CD4-positive, alpha-beta T cell treated with Interleukin-17A for 4 hours (primary cell): Measurements from ENCODE around the gene CADM1.

ENCODE experiments used
- DNase-seq: peaks from one replicate; pipeline ENCODE4 v3.0.0-alpha.2; 2020; ENCODE audit warnings: mixed read lengths

The CADM1 gene

GRCh38 chr11:115167456-115167855 lies 336.8 kb downstream of the CADM1 start:
- DNase-seq: no peak

DNA sequence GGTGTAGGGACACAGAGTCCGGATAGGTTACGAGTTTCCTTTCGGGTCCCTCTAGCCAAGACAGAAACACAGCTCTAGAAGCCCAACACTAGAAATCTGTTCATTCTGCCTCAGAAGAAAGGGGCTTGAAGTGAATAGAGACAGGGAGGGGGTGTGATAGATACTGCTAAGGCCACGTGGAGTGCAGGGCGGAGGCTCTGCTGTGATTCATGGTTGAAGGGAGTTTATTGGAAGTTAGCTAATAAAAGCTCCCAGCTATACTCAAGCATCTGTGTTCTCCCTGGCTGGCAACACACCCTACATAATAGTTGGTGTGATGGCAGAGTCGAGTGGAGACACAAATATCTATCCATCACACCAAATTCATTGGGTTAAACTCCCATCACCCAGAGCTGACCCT lies 337.4 kb downstream of the CADM1 start:
- no peak for DNase-seq

- no peak for DNase-seq
These were observed 339.4 kb downstream of the CADM1 start for GRCh38 chr11:115164774-115165173.

DNA sequence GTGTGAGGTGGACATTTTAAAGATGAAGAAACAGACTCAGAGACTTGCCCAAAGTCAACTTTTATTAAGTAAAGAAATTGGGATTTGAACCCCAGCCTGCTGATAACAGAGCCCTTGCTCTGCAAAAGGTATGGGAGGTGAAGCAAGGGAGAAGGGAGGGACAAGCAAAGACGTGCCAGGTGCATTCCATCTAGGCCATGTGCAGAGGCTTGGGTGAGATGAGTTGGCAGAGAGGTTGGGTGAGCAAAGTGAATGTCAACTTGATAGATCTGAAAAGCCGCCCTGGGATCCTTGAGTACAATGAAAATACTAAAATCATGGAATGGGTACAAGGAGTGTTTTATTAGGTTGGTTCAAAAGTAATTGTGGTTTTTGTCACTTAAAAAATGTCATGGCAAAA lies 341.3 kb downstream of the CADM1 start:
- no peak for DNase-seq

DNA sequence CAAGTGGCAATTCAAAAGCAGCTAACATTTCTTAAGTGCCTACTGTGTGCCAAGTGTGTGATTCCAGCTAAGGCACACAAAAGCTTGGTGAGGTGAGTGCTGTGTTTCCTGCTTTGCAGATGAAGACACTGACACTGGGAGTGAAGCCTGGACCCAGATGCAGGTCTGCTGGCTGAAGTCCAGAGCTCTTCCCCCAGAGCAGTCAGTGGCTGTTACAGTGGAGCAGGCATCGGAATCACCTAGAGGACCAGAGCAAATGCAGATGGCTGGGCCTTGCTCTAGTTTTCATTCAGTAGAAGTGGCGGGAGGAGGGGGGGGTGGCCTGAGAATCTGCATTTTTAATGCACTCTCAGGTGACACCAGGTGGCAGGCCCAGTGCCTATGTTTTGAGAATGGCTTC lies 342.3 kb downstream of the CADM1 start:
- DNase-seq: no peak

GRCh38 chr11:115159207-115159606 lies 345.0 kb downstream of the CADM1 start:
- no peak for DNase-seq

DNA sequence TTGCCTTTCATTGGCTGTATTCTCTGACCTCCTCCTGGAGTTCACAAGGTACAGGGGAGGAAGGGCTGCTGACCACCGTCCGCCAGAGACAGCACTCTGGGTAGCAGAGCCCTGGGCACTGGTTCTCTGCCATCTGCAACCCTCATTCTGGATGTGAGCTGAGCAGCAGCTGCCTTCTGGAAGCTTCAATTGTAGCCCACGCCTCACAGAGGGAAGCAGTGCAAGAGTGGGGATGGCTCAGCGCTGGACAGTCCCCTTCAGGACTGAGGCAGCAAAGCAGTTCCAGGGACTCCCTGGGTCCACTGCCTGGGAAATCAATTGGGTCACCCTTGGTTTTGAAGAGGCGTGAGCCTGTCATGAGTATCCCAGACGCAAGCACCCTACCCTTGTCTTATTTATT lies 346.2 kb downstream of the CADM1 start:
- no peak for DNase-seq

GRCh38 chr11:115157247-115157646 lies 347.0 kb downstream of the CADM1 start:
- DNase-seq: no peak

GRCh38 chr11:115155978-115156377 lies 348.2 kb downstream of the CADM1 start:
- DNase-seq: no peak

DNA sequence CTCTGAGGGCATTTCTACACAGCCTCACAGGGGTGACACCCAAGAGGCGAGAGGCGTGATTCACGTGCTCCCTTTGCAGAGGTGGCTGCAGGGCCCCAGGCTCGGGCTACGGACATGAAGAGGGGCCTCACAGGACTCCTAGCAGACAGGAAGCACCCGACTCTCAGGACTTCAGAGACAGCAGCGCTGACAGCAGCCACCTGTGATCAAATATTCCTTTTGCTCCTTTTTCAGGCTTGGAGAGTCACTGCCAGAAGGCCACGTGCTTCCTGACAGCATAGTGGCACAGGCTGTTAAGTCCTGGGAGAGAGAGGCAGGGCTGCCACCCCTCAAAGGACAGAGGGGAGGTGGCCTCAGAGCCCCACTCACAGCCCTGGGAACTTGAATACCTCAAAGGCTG lies 348.9 kb downstream of the CADM1 start:
- DNase-seq: no peak

GRCh38 chr11:115154355-115154736 lies 349.9 kb downstream of the CADM1 start:
- no peak for DNase-seq

DNA sequence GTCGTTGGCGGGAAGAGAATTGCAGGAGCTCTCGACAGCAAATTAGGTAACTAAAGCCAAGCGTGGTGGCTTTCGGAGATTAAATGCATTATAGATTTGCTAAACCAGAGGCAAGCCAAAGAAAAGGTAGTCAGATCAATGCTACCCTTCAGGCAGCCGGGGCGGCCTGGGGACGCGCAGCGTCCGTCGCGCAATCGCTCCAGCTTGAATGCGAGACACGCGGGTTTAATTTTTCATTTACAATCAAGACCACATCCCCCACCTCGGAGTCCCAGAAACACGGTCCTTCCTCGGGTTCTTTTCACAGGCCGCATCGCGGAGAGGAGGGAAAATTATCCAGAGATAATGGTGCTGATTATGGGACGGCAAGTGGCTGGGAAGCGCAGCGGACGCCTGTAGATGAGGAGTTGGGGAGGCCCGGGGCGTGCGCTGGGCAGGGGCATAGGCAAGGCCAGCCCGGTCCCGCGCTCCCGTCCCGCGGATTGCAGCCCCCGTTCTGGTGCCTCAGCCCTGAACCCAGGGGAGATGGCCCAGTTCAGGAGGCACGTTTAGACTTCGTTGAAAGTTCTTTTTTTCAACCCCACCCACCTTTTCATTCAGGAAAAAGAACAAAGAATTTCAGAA lies 350.4 kb downstream of the CADM1 start:
- DNase-seq: no peak

- DNase-seq: no peak
These were observed 351.1 kb downstream of the CADM1 start for GRCh38 chr11:115153135-115153534.

DNA sequence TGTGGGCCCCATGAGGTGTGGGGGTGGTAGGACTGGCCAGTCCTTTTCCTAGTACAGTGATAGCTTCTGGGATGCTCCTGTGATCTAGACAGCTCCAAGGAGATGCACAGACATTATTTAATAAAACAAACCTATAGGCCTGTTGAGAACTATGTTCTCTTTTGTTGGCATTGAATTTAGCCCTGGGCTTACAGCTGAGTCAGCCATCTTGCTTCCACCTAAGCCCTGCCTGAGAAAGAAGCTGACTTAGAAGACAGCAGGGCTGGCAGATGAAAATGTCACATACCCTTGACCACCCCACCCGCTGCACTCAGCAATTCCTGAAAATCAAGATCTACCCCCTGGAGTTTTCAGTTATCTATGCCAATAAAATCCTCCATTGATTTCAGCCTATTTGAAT lies 353.2 kb downstream of the CADM1 start:
- no peak for DNase-seq

DNA sequence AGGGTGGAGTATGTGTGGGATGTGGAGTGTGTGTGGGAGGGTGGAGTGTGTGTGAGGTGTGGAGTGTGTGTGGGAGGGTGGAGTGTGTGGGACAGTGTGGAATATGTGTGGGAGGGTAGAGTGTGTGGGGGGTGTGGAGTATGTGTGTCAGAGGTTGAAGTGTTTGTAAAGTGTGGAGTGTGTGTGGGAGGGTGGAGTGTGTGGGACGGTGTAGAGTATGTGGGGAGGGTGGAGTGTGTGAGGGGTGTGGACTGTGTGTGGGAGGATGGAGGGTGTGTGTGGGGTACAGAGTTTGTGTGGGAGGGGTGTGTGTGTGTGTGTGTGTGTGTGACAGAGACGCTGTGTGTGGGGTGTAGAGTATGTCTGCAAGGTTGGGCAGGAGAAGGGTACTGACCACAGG lies 355.5 kb downstream of the CADM1 start:
- no peak for DNase-seq

DNA sequence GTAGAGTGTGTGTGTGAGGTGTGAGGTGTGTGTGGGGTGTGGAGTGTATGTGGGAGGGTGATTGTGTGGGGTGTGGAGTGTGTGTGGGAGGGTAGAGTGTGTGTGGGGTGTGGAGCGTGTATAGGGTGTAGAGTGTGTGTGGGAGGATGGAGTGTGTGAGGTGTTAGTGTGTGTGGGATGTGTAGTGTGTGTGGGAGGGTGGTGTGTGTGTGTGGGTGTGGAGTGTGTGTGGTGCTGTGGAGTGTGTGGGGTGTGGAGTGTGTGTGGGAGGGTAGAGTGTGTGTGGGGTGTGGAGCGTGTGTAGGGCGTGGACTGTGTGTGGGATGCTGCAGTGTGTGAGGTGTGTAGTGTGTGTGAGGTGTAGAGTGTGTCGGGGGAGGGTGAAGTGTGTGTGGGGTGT lies 356.1 kb downstream of the CADM1 start:
- no peak for DNase-seq

DNA sequence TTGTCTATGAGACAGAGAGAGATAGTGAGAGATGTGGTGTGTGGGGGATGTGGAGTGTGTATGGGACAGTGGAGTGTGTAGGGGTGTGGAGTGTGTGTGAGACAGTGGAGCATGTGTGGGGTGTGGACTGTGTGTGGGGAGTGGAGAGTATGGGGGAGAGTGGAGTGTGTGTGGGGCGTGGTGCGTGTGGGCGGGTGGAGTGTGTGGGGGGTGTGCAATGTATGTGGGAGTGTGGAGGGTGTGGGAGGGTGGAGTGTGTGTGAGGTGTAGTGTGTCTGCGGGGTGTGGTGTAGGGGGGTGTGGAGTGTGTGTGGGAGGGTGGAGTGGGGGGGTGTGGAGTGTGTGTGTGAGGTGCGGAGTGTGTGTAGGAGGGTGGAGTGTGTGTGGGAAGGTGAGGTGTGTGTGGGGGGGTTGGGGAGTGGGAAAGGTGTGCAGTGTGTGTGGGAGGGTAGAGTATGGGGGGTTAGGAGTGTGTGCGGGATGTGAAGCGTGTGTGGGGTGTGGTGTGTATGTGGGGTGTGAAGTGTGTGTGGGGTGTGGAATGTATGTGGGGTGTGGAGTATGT lies 356.9 kb downstream of the CADM1 start:
- DNase-seq: no peak

GRCh38 chr11:115146425-115146824 lies 357.8 kb downstream of the CADM1 start:
- no peak for DNase-seq

DNA sequence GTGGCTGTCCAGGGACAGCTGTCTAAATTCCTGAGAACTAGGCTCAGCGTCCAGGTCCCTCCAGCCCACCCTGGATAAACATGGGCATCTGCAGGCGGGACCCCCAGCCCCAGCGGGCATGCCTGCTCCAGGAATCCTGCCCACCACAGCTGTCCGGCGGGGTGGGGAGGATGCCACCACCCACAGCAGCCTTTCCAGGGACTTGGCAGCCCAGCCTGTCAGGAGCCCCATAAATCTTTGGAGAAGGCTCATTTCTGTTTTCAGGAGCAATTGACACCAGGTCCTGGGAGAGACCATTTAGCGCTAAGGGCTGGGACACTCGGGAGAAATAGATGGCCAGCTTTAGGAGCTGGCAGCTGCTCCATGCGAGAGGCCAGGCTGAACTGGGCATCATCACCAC lies 358.9 kb downstream of the CADM1 start:
- no peak for DNase-seq

GRCh38 chr11:115144914-115145313 lies 359.3 kb downstream of the CADM1 start:
- no peak for DNase-seq

DNA sequence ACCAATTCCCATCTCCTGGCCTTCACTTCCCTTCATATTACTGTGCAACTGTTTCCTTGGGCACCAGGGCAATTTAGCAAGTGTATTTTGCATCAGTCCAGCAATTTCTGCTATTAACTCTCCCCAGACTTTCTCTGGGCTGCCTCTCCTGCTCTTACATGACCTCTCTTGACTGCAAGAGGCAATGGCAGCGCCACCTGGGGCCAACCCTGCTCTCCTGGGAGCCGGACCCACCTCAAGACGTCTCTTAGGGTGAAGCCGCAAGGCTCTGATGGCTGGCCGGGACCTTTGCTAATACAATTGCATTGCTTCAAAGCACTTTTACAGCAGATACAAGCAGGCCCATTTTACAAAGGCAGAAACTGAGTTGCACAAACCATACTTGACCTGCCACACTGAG lies 360.2 kb downstream of the CADM1 start:
- DNase-seq: no peak

DNA sequence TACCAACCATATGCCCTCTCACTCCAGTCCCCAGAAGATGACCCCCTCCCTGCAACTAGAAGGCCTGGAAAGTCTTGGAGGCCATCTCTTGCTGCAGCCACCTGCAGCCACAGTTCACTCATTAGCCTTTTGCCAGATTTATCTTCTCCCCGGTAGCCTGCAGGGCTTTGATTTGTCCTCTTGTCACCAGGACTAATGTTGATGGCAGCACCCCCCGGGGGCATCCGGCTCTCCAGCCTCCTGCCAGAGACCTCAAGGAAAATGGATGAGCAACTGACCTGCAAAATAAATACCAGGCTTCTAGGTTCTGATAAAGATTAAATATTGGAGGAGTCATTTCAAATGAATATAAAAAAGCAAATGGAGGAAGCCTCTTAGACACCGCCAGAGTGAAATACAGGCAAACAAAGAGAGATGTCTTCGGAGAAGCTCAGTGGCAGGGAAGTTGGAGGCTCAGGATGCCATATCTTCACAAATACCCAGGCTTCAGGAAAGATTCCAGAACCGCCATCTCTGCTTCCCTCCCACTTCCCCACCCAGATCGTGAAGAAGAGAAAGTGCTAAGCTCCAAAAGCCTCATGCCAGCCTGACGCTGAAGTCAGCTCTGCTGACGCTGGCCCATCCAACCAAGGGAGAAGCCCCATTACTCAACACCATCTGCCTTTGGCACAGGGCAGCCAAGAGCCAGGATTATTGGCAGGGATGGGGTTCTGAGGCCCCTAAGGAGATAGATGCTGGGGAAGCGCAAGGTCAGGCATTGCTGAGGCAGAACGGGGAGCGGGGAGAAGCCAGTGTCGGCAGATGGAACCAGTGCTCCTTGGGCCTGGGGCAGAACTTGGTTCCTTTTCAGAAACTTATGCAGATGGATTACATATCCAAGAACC lies 362.7 kb downstream of the CADM1 start:
- no peak for DNase-seq

DNA sequence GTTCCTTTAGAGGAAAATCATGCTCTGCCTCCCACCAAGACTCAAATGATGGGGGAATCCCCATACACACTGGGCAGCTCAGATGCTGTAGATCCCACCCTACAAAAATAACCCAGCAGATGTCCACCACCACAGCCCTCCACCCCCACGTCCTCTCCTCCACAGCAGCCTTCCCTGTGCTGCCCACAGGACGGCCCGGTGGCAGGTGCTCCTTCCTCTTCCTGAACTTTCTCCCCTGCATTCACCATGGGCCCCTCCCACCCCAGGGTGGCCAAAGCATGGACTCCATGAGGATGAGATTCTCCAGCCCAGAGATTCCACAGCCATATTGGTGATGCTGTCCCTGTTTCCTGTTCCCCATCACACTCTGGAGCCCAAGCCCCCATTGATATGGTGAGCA lies 368.3 kb downstream of the CADM1 start:
- DNase-seq: no peak

DNA sequence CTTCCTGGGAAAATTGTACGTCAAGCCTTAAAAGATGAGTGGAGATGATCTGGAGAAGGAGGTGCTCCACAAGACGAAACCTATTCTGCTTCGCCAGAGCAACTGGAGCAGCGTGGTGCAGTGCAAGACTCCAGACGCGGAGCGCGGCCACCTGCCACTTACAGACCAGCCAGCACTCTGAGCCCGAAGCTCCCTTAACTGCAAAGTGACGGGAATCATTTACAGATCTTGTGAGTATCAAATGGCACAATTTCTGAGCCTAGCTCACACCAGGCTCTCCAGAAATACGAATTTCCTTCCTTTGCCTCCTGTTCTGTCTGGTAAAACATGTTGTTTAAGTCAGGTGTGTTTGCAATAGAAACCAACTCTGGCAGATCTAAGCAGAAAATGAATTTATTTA lies 369.3 kb downstream of the CADM1 start:
- no peak for DNase-seq
